Thymus (tissue), 11 donors: Measurements from ENCODE around the gene CCT7. TPM values are rescaled to one million over a fixed set of nuclear protein-coding genes. Genes with fewer than 3 reads are reported as not detected.

Source experiments
- DNase-seq, 9 donors: peaks; one replicate each; pipeline ENCODE4 v3.0.0-alpha.2; 2013; ENCODE audit warnings: low spot score in 9 of 9, low read depth in 6 of 9, missing footprints in 1 of 9
- H3K27ac ChIP-seq, 2 donors: one replicate each; pipeline ENCODE4 v1.5.1; 2013; ENCODE audit warnings: control low read depth in 1 of 2, low read depth in 1 of 2, low read length in 1 of 2, mild to moderate bottlenecking in 1 of 2, moderate library complexity in 1 of 2
- H3K27me3 ChIP-seq, 2 donors: one replicate each; pipeline ENCODE4 v1.5.1; 2013; ENCODE audit warnings: low read length in 1 of 2; ENCODE audit not compliant: control insufficient read depth in 2 of 2, insufficient read depth in 1 of 2
- H3K36me3 ChIP-seq, 2 donors: one replicate each; pipeline ENCODE4 v1.5.1; 2013; ENCODE audit warnings: low read length in 1 of 2, mild to moderate bottlenecking in 1 of 2, moderate library complexity in 1 of 2; ENCODE audit not compliant: control insufficient read depth in 2 of 2, insufficient read depth in 2 of 2
- H3K4me1 ChIP-seq, 2 donors: one replicate each; pipeline ENCODE4 v1.5.1; 2013; ENCODE audit warnings: low read length in 2 of 2; ENCODE audit not compliant: control insufficient read depth in 2 of 2, insufficient read depth in 2 of 2
- H3K4me3 ChIP-seq, 2 donors: one replicate each; pipeline ENCODE4 v1.5.1; 2013; ENCODE audit warnings: low read length in 2 of 2, control low read depth in 1 of 2, mild to moderate bottlenecking in 1 of 2
- H3K9me3 ChIP-seq, 2 donors: one replicate each; pipeline ENCODE4 v1.5.1; 2013; ENCODE audit warnings: low read length in 1 of 2, mild to moderate bottlenecking in 1 of 2; ENCODE audit not compliant: control insufficient read depth in 2 of 2, insufficient read depth in 1 of 2
- WGBS: extraction: QIAGEN DNeasy Blood & Tissue Kit; methylation state at CpG from one replicate; pipeline ENCODE4 v1.1.7; 2013; 5-methylcytosine and 5-hydroxymethylcytosine counted together
- polyA plus RNA-seq: library from polyadenylated mRNA; stranded (reverse); fragments of 200-250 nt; gene quantifications from one replicate; pipeline ENCODE4 v1.2.3, GENCODE V29; 2013
- total RNA-seq: library from RNA; stranded (reverse); fragments of 120-200 nt; gene quantifications from one replicate; pipeline ENCODE4 v1.2.4, GENCODE V29; 2013
- donor health status: healthy.

CCT7 gene
- total and polyA plus RNA-seq, 2 donors, result 115 to 313 TPM

DNA sequence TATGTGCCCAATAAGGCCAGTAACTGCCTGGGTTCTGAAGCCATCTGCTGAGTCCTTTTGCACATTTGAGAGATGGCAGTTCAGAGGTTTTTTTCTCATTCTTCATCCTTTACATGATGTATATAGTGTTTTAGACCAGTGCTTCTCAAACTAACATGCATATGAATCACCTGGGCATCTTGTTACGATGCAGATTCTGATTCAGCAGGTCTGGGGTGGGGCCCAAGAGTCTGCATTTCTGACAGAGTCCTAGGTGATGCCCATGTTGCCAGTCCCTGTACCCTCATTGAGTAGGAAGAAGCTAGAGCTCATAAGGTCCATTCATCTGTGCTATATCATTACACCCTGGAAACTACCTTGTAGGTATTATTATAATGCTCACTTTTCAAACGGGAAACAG, 16.3 kb upstream of the CCT7 start:
- no peak overlapping the region for H3K4me3 ChIP-seq
- H3K27me3 ChIP-seq, result no peaks in the 10 kb centered on the region
- DNase-seq, result no peak
- no peak overlapping the region for H3K27ac ChIP-seq
- peaks cover 4 to 13% of the 10 kb centered on the region in 2 donors for H3K4me1 ChIP-seq
- 94% methylated on average over 2 of the region's 2 CpGs for WGBS
- no peaks in the 10 kb centered on the region for H3K9me3 ChIP-seq
- peaks cover 0 to 9% of the 10 kb centered on the region in 2 donors for H3K36me3 ChIP-seq

DNA sequence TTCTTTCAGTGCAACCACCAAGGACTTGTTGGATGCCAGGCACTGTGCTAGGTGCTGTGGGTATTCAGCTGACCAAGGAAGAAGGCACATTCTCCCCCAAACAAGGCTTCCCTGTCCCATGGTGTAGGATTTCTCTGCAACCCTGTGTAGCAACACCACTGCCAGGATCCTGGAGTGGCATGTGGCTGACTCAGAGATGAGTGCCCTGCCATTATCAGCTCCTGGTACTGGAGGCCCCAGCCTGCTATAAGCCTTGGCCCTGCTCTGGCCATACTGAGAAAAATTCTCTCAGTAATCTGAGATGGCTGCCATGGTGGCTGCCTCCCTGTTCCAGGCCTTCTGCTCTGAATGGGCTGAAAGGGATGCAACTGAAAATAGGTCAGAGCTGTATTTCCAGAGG, 15.8 kb upstream of the CCT7 start:
- Histone ChIP-seq H3K4me1 (peaks cover 4 to 8% of the 10 kb centered on the region in 2 donors), H3K36me3 (peaks cover 0 to 13% of the 10 kb centered on the region in 2 donors)

DNA sequence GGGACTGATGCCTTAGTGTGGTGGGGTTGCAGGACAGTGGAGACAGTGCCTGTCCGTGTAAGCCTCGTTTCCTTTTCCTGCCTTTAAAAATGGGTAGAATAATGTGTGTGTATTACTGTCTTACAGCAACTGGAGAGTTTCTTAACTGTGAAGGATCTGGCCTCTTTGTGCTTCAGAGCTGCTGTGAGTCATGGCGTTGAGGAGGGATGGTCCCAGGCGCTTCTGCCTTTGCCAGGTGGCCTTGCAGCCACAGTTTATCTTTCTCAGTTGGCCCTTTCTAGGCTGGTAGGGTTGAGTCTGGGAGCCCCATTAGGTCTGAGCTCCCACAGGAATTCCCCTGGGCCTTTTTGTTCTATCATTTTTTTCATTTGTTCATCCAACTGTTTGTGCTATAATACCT, 10.3 kb upstream of the CCT7 start:
- 96% methylated on average over 4 of the region's 4 CpGs for WGBS
- no peak overlapping the region for H3K27ac ChIP-seq
- peaks cover 0 to 6% of the 10 kb centered on the region in 2 donors for H3K4me1 ChIP-seq
- no peaks in the 10 kb centered on the region for H3K9me3 ChIP-seq
- DNase-seq, result no peak
- H3K27me3 ChIP-seq, result no peaks in the 10 kb centered on the region
- peaks cover 8 to 21% of the 10 kb centered on the region in 2 donors for H3K36me3 ChIP-seq
- H3K4me3 ChIP-seq, result no peak overlapping the region

More for the DNA sequence above, 15.8 kb upstream of the CCT7 start:
- no peaks in the 10 kb centered on the region for H3K9me3 ChIP-seq
- H3K27ac ChIP-seq, result no peak overlapping the region
- no peak overlapping the region for H3K4me3 ChIP-seq
- DNase-seq, result no peak
- H3K27me3 ChIP-seq, result no peaks in the 10 kb centered on the region

DNA sequence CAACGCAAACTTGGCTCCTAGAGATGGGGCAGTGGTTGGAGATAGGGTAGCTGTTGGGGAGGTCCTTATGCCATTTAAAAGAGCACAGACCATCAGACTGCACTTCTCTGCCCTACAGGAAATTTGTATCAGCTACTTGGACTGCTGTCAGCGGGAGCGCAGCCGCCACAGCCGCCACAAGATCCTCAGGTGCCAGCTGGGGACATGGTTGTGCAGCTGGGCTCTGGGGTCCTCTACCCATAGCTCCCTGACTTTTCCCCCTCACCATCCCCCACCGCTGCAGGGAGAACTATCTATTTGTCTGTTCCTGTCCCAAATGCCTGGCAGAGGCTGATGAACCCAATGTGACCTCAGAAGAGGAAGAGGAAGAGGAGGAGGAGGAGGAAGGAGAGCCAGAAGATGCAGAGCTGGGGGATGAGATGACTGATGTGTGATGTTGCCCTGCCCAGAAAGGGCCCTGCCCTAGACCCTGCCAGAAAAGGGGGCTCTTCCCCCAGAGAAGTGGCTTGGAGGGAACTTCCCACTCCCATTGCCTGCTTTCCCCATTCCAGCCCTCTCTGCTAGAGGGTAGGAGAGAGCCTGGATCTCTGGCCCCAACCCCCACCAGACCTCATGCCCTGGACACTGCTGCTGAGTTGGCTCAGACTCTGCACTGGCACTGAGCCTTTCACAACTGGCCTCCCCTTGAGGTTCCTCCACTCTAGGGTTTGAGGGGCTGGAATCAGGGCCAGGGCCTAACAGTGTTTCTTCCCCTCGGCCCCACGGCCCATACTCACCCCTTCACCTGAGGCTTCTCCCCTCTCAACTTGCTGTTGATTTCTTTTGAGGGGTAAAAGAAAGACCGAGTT, 8.4 kb upstream of the CCT7 start:
- peaks cover 9 to 21% of the 10 kb centered on the region in 2 donors for H3K36me3 ChIP-seq
- DNase-seq, result no peak
- 71% methylated on average over 9 of the region's 9 CpGs for WGBS
- H3K9me3 ChIP-seq, result no peaks in the 10 kb centered on the region
- no peak overlapping the region for H3K27ac ChIP-seq
- no peaks in the 10 kb centered on the region for H3K27me3 ChIP-seq
- no peak overlapping the region for H3K4me3 ChIP-seq
- H3K4me1 ChIP-seq, result peaks cover 0 to 6% of the 10 kb centered on the region in 2 donors

DNA sequence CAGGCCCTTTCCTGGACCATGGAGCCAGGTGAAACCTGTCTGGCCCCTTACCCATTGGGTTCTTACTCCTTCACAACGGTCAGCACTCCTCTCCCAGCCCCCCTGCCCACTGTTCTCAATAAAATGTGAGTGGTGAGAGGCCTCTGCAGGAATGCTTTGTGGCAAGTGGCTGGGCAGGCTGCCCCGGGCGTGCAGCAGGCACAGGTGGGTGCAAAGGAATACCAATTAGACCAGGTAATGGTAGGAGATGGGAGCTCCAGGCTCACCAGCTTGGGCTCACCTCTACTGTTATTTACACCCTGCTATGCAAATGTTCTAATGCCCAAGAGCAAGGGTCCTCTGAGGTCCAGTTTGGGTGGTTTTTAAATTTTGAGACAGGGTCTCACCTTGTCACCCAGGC, 7.0 kb upstream of the CCT7 start:
- peaks cover 9 to 18% of the 10 kb centered on the region in 2 donors for H3K36me3 ChIP-seq
- H3K9me3 ChIP-seq, result no peaks in the 10 kb centered on the region
- DNase-seq, result no peak
- no peaks in the 10 kb centered on the region for H3K27me3 ChIP-seq
- no peak overlapping the region for H3K4me3 ChIP-seq
- H3K27ac ChIP-seq, result no peak overlapping the region
- WGBS, result 97% methylated on average over 3 of the region's 3 CpGs
- peaks cover 0 to 6% of the 10 kb centered on the region in 2 donors for H3K4me1 ChIP-seq

DNA sequence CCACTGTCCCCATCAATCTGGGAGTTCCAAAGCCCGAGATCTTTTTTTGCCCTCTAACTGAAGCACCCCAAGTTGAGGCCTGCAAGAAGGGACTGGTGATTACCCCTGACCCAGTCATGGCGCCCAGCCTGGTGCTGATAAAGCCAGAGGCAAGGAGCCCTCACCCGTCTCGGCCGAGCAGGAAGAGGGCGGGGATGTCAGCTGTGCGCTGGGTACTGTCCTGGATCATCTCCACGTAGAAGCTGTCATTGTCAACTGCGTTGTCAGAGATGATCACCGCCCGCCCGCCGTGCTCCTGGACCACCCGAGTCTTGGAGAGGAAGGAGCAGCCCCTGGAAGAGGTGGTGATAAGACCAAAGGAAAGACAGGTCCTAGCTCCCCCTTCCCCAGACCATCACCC, 5.5 kb upstream of the CCT7 start:
- H3K9me3 ChIP-seq, result no peaks in the 10 kb centered on the region
- no peak overlapping the region for H3K27ac ChIP-seq
- no peak for DNase-seq
- WGBS, result 95% methylated on average over 14 of the region's 14 CpGs
- H3K4me1 ChIP-seq, result peaks cover 3 to 15% of the 10 kb centered on the region in 2 donors
- H3K4me3 ChIP-seq, result no peak overlapping the region
- H3K27me3 ChIP-seq, result no peaks in the 10 kb centered on the region
- H3K36me3 ChIP-seq, result peaks cover 7 to 9% of the 10 kb centered on the region in 2 donors

DNA sequence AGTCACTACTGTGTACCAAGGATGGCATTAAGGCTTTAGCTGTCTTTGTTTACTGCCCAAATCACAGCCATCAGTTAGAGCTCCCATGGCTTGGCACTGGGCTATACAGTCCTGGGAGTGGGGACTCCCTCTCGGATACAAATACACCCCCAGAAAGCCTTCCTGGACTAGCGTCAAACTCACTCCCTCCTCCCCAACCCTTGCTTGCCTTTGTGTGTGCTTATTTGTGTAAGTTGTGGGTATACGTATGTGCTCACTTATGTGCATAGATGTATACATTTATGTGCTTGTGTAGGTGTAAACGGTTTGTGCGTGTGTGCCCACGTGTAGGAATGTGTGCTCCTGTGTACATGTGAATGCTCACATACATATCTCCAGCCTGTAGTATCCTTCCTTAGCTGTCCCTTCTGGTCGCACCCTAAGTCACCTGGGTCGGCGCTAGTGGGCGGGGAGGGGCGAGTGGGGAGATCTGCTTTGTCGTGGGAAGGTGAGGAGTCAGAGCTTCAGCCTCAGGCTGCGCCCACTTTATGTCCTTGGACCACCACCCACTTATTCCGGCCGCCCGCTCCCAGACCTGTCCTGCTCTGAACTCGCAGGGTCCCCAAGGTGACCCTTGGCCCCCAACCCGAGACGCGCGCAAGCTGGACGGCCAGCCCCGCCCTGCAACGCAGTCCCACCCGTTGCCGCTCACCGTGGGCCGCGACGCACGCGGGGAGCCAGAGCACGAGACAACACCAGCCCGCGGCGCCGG, 1.5 kb upstream of the CCT7 start:
- WGBS, result 5% methylated on average over 37 of the region's 37 CpGs
- Histone ChIP-seq H3K27me3 (no peaks in the 10 kb centered on the region), H3K9me3 (peaks cover 0 to 4% of the 10 kb centered on the region in 2 donors), H3K27ac (peak overlapping the region in 1 of 2 donors; percentile 36), H3K4me3 (peak overlapping the region; percentile 69 to 93), H3K36me3 (peaks cover 8 to 9% of the 10 kb centered on the region in 2 donors), H3K4me1 (peaks cover 10 to 33% of the 10 kb centered on the region in 2 donors)
- DNase-seq, result peak in 2 of 9 donors; percentile 3 to 14

DNA sequence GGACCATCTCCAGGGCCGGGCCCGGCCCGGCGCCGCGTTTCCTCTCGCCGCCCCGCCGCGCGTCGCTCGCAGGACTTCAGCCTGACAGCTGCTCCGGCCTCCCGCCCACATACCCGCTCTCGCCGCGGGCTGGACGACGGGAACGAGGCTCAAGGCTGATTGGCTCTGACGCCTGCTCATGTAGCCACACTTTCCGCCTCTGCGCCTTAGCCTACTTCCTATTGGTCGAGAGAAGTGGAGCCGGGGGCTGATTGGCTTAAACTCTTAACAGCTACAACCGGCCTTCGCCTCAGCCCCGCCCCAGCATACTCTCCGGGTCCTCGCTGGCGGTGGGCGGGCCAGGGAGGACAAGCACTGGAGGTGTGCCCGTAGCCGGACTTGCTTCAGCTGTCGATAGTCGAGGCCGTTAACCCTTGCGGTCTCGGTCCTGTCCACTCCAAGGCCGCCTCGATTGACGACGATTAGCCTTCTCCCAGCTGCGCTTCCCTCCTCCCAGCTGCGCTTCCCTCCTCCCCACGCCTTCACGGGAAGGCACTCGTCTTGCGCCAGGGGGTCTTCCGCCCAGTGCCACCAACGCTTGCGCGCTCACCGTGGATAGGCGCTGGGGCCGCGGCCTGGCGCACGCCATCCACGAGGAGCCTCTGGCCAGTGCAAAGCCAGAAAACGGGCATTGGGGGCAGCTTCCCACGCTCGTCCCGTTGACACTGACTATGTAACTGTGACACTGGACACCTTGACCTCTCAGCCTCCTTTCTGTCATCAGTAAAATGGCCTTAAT, 765 bp upstream of the CCT7 start, which contains the start of gene PRADC1:
Gene PRADC1 (minus strand): TSS at position 86 of the 778 bp plus-strand sequence. CDS start 79 bp downstream, at position 7.
- Histone ChIP-seq H3K36me3 (peaks cover 9% of the 10 kb centered on the region in 2 donors), H3K4me1 (peaks cover 10 to 33% of the 10 kb centered on the region in 2 donors), H3K4me3 (peak within 1 kb of the TSS; percentile 69 to 93), H3K9me3 (peaks cover 0 to 4% of the 10 kb centered on the region in 2 donors), H3K27ac (peak within 1 kb of the TSS; percentile 93 to 98), H3K27me3 (no peaks in the 10 kb centered on the region)
- WGBS, result under 1% methylated on average over 67 of the region's 67 CpGs
- DNase-seq, result peak; percentile 92 to 99 (median 96)
